Suprapubic skin (tissue), 4 donors: ENCODE measurements around the gene AFMID.
A peak's percentile ranks its signal among the peaks of the same experiment; 100 is the strongest.

ENCODE experiments used
- CTCF ChIP-seq, 2 donors: fragments of 200-600 bp in 1 of 2; fragments of 450-650 bp in 1 of 2; sonication (generic) in 1 of 2; IDR thresholded peaks; one replicate each; pipeline ENCODE4 v1.5.1; 2016 to 2019; ENCODE audit warnings: antibody characterized with exemption in 2 of 2, mild to moderate bottlenecking in 1 of 2, moderate library complexity in 1 of 2
- EP300 ChIP-seq: sonication (generic); formaldehyde crosslinking; IDR thresholded peaks from one replicate; pipeline ENCODE4 v1.6.1; 2017; ENCODE audit warnings: antibody characterized with exemption
- POLR2AphosphoS5 ChIP-seq, 3 donors: sonication (generic); formaldehyde crosslinking; IDR thresholded peaks; one replicate each; pipeline ENCODE4 v1.6.1; 2017; ENCODE audit warnings: antibody characterized with exemption in 3 of 3

GRCh38 chr17:78159575-78160158 is 27.5 kb upstream of the AFMID start:
- TF ChIP-seq CTCF (IDR thresholded peaks at IDR 0.05), result no peak
- peak in 1 of 3 donors; percentile 21 for TF ChIP-seq POLR2AphosphoS5 (IDR thresholded peaks at IDR 0.05)
- TF ChIP-seq EP300, result no peak
